Right lung (tissue), 5 donors: ENCODE measurements around the gene SNCA. TPM values are rescaled to one million over a fixed set of nuclear protein-coding genes. Genes with fewer than 3 reads are reported as not detected.

ENCODE experiments used
- DNase-seq, 2 donors: peaks; one replicate each; pipeline ENCODE4 v3.0.0-alpha.2; 2013
- polyA plus RNA-seq, 5 donors: library from polyadenylated mRNA; unstranded; fragments of 120-200 nt; gene quantifications; one replicate each; pipeline versions ENCODE4 v1.2.1 to v1.2.3, GENCODE V29; 2013; ENCODE audit warnings: inconsistent platforms in 1 of 5, low replicate concordance in 1 of 5; ENCODE audit not compliant: insufficient read length in 5 of 5, insufficient read depth in 1 of 5

The SNCA gene
- polyA plus RNA-seq, 5 donors = 50.8 to 59.6 (median 57.4) TPM

GRCh38 chr4:89757154-89757719 is 79.7 kb downstream of the SNCA start:
- no peak for DNase-seq

- no peak for DNase-seq
These were observed 81.7 kb downstream of the SNCA start for GRCh38 chr4:89755220-89755619.

GRCh38 chr4:89754531-89754930 is 82.4 kb downstream of the SNCA start:
- no peak for DNase-seq

- DNase-seq = peak; percentile 48 to 52
These were observed 83.3 kb downstream of the SNCA start for GRCh38 chr4:89753601-89754066.

GRCh38 chr4:89752932-89753598 is 83.9 kb downstream of the SNCA start:
- DNase-seq = no peak

GRCh38 chr4:89751416-89751815 is 85.5 kb downstream of the SNCA start:
- no peak for DNase-seq

DNA sequence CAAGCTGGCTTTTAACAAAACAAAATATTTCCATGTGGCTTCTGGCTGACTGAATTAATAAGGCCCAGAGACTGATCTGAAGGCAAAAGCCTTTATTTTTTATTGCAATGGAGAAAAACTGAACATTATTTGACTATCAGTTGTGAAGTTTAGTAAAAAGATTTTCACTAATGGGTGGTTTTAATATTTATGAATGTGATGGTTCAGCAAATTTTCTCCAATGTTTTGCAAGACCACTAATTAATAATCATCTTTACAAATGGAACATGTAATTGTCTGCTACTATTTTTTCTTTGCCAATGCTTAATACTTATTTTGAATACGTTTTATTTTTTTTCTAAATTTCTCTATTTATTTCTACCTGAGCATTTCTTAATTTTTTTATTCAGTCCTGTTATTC is 90.6 kb downstream of the SNCA start:
- DNase-seq = no peak

DNA sequence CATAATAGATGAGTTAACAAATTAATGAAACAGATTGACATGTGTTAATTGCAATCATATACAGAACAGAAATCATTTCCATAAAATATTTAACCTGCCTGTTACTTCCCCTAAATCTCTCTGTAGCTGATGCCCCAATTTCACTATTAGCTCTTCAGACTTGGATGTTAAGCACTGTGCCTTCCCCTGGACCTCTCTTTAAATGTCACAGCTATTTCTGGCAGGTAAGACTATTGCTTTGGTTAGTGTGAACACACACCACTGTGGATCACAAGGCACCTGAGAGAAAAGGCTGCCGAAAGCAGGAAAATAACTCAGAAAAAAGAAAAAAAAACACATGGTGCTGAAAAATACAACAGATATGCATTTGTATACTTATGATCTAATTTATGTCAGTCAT is 91.3 kb downstream of the SNCA start:
- no peak for DNase-seq

DNA sequence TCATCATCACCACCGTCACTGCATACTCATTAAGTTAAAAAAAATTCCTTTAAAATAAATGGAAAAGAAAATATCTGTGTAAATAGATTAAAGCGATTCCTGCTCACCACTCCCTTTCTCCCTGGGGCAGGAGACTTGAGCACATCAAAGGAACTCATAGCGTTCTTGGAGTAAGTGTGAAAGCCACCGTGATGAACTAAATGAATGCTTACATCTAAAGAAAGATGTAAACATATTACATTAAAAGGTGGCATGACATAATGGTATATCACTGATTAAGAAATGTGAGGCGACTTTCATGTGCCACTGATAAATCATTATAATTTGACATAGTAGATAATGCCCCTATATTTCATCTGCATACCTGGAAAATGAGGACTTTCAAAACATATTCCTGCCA is 92.0 kb downstream of the SNCA start:
- DNase-seq = no peak

DNA sequence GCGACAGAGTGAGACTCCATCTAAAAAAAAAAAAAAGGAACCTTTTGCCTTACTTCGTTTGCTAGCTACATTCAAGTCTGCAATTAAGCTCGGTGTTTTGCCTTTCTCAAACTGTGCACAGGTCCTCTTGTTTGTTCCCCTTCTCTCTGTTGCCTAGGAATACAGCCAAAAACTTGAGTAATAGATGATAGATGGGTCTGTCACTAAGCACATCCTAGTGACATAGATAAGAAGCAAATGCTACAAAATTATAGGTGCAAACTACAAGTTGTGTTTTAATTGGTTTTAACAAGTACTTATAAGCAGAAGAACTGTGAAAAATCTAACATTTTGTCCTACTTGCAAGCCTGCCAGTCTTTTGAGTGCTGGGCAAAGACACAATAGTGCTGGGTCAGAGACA is 95.2 kb downstream of the SNCA start:
- no peak for DNase-seq

DNA sequence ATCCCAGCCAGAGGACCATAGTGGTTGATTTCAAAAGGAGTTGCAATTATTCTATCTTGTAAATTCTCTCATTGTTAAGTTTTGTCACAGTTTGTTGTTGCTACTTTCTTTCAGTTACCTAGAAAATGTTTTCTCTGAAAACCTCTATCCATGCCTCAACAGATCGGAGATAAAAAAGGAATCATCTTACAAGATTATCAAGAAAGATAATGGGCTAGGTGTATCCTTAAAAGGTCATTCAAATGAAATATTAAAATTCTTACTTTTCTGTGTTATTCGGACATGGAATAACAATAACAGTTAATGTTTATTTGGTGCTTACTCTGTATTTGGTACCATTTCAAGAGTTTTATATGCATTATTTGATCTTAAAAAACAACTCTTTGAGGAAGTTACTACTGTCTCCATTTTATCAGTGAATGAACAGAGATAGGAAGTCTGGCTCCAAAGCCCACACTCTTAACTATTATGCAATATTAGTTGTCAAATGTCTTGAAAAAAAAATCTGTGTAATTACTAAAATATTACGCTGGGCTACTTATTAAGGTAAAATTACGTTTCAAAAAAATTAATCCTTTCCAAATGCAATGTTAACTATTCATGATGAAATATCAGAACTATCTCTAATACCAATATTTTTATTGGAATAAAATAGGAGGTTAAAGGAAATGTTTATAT is 97.5 kb downstream of the SNCA start:
- DNase-seq = no peak

GRCh38 chr4:89737888-89738287 is 99.1 kb downstream of the SNCA start:
- no peak for DNase-seq

DNA sequence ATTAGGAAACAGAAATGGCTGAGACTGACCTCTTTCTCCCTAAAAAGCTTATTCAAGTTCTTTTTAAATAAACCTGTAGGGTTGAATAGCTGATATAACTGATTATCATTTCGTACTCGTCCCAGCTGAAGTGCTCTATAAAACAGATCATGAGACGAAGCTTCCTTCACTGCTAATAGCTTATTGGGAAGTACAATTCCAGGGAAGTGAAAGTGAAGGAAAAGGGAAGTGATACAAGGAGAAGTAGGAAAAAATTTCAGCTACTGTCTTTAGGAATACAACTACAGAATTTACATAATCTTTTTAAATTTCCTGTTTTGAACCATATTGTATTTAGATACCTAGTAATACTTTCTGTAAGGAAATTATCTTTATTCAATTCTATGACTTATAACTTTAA is 103.0 kb downstream of the SNCA start:
- DNase-seq = no peak

DNA sequence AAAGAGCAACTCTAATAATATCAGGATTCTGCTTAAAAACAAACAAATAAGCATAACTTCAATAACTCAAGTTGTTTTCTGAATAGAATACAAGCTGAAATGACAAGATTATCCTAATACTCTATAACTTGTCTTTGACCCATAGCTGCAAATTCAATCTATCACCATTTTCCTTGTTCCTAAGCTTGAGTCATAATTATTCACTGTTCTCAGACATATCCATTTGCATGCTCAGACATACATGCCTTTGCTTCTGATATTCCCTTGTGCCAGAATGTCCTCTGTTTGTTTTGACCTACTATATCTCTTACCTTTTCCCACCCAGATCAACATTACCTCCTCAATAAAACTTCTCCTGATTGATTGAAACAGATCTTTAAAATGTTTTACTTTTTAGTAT is 109.7 kb downstream of the SNCA start:
- DNase-seq = no peak

- no peak for DNase-seq
These were observed 111.7 kb downstream of the SNCA start for GRCh38 chr4:89725268-89725667.

GRCh38 chr4:89724716-89725115 is 112.2 kb downstream of the SNCA start:
- no peak for DNase-seq

DNA sequence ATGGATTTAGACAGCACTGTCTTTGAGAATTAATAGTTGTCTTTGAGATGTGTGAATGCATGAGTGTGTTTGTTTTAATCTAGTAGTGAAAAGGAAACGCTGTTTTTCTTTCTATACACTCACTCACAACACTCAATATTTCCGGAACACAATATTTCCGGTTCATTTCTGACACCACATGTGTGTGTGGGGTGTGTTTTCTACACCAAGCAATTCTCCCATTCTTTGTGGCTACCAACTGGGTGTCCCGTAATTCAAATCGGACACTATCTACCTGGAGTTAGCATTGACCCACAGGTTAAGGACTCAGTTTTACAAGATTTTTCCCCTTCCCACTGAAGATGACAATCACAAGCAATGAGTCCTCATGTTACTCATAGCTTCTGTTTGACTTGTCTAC is 113.9 kb downstream of the SNCA start:
- DNase-seq = no peak

- DNase-seq = no peak
These were observed 114.4 kb downstream of the SNCA start for GRCh38 chr4:89722517-89722916.

DNA sequence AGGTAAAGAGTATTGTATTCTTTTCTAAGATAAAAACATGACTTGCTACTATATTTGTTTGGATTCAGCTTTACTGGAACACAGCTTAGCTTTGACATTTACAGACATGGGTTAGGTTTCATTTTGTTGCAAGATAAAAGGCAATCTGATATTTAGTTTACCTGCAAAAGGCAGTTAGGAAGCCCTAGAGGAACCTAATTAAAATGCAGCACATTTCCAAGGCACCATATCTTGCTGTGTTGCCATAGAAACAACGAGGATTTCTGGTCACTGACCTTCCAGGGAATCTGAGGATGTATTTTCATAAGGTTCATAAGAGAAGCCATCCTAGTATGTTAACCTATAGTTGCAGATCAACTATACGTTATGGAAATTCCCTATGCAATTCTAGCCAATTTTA is 116.0 kb downstream of the SNCA start:
- no peak for DNase-seq

GRCh38 chr4:89719536-89720090 is 117.3 kb downstream of the SNCA start:
- no peak for DNase-seq

GRCh38 chr4:89716893-89717292 is 120.1 kb downstream of the SNCA start:
- no peak for DNase-seq

DNA sequence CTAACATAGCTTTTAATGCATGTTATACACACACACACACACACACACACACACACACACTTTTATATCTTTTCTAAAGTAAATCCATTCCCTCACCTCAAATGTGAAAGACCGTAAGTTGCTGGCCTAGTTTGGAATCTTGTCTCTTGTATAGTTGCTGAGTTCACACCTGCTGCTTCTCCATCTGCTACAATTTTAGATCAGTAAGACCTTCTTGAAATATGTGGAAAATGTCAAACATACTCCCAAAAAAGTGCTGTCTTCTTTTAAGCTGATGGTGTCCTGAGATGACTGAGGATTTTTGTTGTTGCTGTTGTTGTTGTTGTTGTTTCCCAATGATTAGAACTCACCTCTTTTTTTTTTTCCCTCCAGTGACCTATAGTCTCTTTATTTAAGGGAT is 121.3 kb downstream of the SNCA start:
- DNase-seq = no peak

DNA sequence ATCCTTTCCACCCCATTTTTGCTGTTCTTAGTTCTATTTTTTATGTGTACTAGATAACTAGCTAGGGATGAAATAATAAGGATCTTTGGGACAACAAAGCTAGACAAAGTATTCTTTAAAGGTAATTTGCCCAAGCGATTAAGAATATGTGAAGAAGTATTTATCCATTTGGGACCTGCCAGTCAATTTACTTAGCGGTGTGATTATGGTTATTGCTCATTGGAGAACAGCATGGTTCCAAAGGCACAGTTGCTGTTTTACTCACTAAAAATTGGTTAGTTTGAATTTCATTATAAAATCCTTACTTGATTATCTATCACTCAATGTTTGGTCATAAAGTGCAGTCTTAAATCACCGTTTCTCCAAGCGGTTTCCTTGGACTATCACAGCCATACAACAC is 124.1 kb downstream of the SNCA start:
- DNase-seq = no peak
